Large intestine (tissue), 3 donors: ENCODE data around the gene CCNL2. TPM values are rescaled to one million over a fixed set of nuclear protein-coding genes. Genes with fewer than 3 reads are reported as not detected.

Experiments
- DNase-seq, 2 donors: peaks; one replicate each; pipeline versions ENCODE4 v3.0.0 to v3.0.0-alpha.2; 2013
- H3K27ac ChIP-seq: one replicate; pipeline ENCODE4 v1.5.1; 2013; ENCODE audit warnings: low read length
- H3K27me3 ChIP-seq: 2 replicates; pipeline ENCODE4 v1.6.1; 2013; ENCODE audit warnings: low read length; ENCODE audit not compliant: control insufficient read depth, insufficient read depth
- H3K36me3 ChIP-seq: 2 replicates; pipeline ENCODE4 v1.6.1; 2013; ENCODE audit warnings: low read length; ENCODE audit not compliant: control insufficient read depth, insufficient read depth
- H3K4me1 ChIP-seq: one replicate; pipeline ENCODE4 v1.6.1; 2013; ENCODE audit warnings: low read length; ENCODE audit not compliant: control insufficient read depth, insufficient read depth
- H3K4me3 ChIP-seq: one replicate; pipeline ENCODE4 v1.5.1; 2013; ENCODE audit warnings: low read length
- H3K9me3 ChIP-seq: one replicate; pipeline ENCODE4 v1.6.1; 2013; ENCODE audit warnings: mild to moderate bottlenecking, low read depth, low read length, moderate library complexity; ENCODE audit not compliant: control insufficient read depth
- WGBS: methylation state at CpG from one replicate; pipeline ENCODE4 v1.1.5; 2013; ENCODE audit warnings: low lambda C conversion rate; ENCODE audit not compliant: insufficient coverage; 5-methylcytosine and 5-hydroxymethylcytosine counted together
- polyA plus RNA-seq: library from polyadenylated mRNA; unstranded; fragments of 120-200 nt; gene quantifications from one replicate; pipeline ENCODE4 v1.2.1, GENCODE V29; 2013

The CCNL2 gene
- polyA plus RNA-seq, 1 donor, result 285 TPM

DNA sequence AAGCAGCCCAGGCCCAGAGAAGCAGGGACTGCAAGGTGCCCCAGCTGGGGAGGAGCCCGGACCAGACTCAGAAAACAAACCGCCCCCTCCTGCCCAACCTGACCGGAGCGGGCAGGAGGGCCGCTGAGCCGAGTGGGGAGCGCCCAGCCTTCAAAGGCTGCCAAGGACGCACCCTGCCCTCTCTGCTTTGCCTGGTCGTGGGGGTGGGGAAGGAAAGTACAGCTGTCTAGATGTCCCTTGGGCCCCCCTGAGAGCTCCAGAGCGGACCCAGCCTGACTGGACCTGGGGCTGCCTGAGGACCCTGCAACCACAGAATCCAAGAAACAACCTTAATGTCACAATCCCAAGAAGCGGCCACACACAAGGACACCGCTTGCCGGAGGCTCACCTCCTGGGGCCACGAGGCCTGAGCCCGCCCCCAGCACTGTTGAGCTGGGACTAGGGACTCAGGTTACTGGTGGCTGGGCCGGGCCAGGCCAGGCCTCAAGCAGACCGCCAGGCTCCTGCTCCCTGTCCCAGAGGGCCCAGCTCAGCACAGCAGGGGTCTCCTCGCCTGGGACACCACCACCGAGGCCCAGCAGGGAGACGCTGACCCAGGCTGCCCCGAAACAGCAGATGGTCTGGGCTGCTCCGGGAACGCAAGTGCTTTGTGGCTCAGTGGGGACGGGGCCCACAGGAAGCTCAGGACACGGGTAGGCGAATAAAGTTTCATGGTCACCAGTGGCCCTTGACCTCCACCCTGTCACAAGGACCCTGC, 51.3 kb downstream of the CCNL2 start:
- H3K4me3 ChIP-seq, result peak overlapping the region; percentile 43
- WGBS, result no CpG with 5 or more reads among the region's 26 CpGs
- peaks cover 52% of the 10 kb centered on the region for H3K4me1 ChIP-seq
- H3K9me3 ChIP-seq, result no peaks in the 10 kb centered on the region
- H3K27me3 ChIP-seq, result no peaks in the 10 kb centered on the region
- H3K27ac ChIP-seq, result peak overlapping the region; percentile 75
- DNase-seq, result peak; percentile 64 to 74
- peaks cover 8% of the 10 kb centered on the region for H3K36me3 ChIP-seq

- peak overlapping the region; percentile 43 for H3K4me3 ChIP-seq
Observed at GRCh38 chr1:1347026-1347595, 52.0 kb downstream of the CCNL2 start.

DNA sequence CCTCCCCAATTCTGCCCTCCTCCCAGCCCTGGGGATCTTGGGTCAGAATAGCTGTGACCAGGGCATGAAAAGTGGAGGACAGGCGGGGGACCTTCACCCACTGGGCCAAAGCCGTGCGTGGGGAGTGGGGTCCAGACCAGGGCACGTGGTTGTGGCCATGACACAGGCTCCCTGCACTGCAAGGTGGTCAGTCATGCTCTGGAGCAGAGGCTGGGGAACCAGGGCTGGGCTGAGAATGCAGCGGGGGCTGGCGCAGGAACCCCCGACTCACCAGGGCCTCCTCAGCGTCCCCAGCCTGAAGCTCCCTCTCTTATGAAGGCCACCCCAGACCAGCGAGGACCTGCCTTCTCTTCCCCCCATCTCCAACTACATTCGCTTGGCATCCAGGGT, 52.6 kb downstream of the CCNL2 start:
- H3K9me3 ChIP-seq, result no peaks in the 10 kb centered on the region
- H3K27ac ChIP-seq, result no peak overlapping the region
- no CpG with 5 or more reads among the region's 10 CpGs for WGBS
- H3K4me1 ChIP-seq, result peaks cover 39% of the 10 kb centered on the region
- H3K36me3 ChIP-seq, result peaks cover 8% of the 10 kb centered on the region
- H3K27me3 ChIP-seq, result no peaks in the 10 kb centered on the region
- no peak overlapping the region for H3K4me3 ChIP-seq
- no peak for DNase-seq

More at GRCh38 chr1:1347026-1347595, 52.0 kb downstream of the CCNL2 start:
- DNase-seq, result no peak
- H3K27me3 ChIP-seq, result no peaks in the 10 kb centered on the region
- H3K27ac ChIP-seq, result peak overlapping the region; percentile 75
- H3K9me3 ChIP-seq, result no peaks in the 10 kb centered on the region
- H3K4me1 ChIP-seq, result peaks cover 45% of the 10 kb centered on the region
- WGBS, result no CpG with 5 or more reads among the region's 10 CpGs
- H3K36me3 ChIP-seq, result peaks cover 4% of the 10 kb centered on the region

DNA sequence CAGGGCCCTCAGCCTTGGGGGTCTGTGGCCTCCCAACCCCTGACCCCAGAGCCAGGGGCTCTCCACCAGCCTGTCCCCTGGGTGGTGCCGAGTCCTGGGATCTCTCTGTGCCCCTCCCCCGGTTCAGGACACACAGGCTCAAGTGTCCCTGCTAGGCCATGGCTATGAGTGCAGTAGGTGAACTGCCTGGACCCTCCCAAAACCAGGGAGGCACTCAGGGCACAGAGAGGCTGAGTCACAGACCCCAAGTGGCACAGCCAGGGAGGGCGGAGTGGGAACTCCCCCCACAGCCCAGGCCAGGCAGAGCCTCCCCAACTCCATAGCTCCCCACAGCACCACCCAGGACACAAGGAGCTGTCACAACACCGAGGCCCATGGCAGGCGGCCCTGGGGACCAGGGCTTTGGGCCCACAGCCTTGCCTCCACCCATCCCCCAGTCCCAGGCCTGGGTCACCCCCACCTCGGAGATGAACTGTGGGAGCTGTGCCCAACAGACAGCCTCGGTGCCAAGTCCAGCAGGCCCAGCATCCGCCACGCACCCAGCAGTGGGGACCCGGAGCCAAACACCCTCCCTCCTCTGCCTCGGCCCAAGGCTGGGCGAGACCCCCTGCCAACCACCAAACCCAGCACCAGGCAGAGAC, 53.2 kb downstream of the CCNL2 start:
- WGBS, result no CpG with 5 or more reads among the region's 12 CpGs
- Histone ChIP-seq H3K36me3 (peaks cover 13% of the 10 kb centered on the region), H3K9me3 (no peaks in the 10 kb centered on the region), H3K27me3 (no peaks in the 10 kb centered on the region), H3K4me1 (peaks cover 37% of the 10 kb centered on the region), H3K4me3 (no peak overlapping the region), H3K27ac (no peak overlapping the region)
- no peak for DNase-seq

GRCh38 chr1:1345384-1345783, 53.8 kb downstream of the CCNL2 start:
- no CpG with 5 or more reads among the region's 16 CpGs for WGBS
- Histone ChIP-seq H3K36me3 (peaks cover 19% of the 10 kb centered on the region), H3K27ac (no peak overlapping the region), H3K27me3 (no peaks in the 10 kb centered on the region), H3K9me3 (no peaks in the 10 kb centered on the region), H3K4me3 (no peak overlapping the region), H3K4me1 (peaks cover 37% of the 10 kb centered on the region)
- DNase-seq, result no peak

- H3K4me1 ChIP-seq, result peaks cover 37% of the 10 kb centered on the region
Observed at GRCh38 chr1:1344655-1345361, 54.3 kb downstream of the CCNL2 start.

DNA sequence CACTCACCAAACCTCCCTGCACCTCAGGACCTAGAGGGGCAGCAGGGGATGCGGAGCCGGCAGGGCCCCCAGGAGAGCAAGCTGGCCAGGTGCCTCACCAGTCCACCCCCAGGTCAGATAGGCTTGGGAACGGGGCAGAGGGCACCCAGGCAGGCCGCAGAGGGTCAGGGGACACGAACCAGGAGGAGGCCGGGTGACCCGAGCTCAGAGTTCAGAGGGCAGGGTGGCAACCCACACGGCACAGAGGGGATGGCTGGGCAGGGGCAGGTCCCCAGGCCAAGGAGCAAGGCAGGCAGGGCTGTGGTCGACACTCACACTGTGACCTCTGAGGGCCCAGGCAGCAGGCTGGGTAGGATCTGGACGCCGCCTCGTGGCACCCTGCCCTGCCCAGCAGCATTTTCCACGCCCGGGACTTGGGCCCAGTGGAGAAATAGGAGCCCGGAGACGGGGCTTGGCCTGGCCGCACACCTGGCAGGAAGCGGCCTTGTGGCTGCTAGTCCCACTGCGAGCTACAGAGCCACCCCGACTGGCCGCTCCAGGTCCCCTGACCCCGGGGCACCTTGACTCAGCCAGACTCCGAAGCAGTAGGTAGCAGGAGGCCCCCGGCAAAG, 55.2 kb downstream of the CCNL2 start:
- no peak for DNase-seq
- Histone ChIP-seq H3K27ac (no peak overlapping the region), H3K36me3 (peaks cover 28% of the 10 kb centered on the region), H3K4me3 (no peak overlapping the region), H3K27me3 (no peaks in the 10 kb centered on the region), H3K9me3 (no peaks in the 10 kb centered on the region), H3K4me1 (peaks cover 37% of the 10 kb centered on the region)
- no CpG with 5 or more reads among the region's 24 CpGs for WGBS

More at GRCh38 chr1:1344655-1345361, 54.3 kb downstream of the CCNL2 start:
- DNase-seq, result no peak
- Histone ChIP-seq H3K4me3 (no peak overlapping the region), H3K27ac (no peak overlapping the region), H3K9me3 (no peaks in the 10 kb centered on the region), H3K36me3 (peaks cover 24% of the 10 kb centered on the region), H3K27me3 (no peaks in the 10 kb centered on the region)
- WGBS, result no CpG with 5 or more reads among the region's 15 CpGs

DNA sequence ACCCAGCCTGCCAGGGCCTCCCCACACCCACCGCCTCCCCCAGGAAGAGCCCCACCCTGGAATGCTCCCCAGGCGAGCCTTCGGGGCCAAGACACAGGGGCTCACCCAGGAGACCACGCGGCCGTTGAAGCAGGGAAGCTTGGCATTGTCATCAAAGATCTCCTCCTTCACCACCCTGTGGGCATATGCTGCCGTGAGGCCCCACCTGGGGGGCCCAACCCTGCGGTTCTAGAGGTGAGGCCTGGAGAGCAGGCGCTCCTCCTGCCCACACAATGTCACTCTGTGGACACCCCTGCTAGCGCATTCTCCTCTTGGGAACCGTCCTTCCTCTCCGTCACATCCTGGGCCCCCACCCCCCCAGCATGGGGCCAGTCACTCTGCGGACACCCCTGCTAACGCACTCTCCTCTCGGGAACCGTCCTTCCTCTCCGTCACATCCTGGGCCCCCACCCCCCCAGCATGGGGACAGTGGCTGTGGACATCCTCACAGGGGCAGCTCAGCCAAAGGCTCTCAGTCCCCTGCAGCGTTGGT, 56.5 kb downstream of the CCNL2 start:
- no CpG with 5 or more reads among the region's 18 CpGs for WGBS
- Histone ChIP-seq H3K36me3 (peaks cover 38% of the 10 kb centered on the region), H3K4me1 (peaks cover 32% of the 10 kb centered on the region)

DNA sequence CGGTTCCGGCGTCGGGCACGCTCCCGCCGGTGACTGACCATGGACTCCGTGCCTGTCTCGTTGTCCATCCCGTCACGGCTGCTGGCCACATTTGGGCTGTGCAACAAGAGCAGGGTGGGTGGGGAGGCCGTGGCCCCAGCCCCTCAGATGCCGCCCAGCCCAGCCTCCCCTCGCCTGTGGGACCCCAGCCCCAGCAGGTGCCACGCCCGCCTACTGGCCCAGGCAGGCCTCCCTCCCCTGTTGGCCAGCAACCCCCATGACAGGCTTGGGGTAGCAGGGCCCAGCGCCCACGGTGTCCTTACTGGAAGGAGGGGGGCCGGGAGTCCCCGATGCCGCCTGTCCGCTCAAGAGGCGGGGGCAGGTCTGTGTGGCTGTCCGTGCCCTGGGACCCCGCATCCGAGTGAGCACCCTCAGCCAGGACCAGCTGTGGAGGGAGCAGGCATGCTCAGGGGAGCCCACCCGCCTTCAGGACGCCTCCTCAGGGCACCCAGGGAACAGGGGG, 57.0 kb downstream of the CCNL2 start:
- WGBS, result no CpG with 5 or more reads among the region's 28 CpGs
- Histone ChIP-seq H3K27ac (no peak overlapping the region), H3K36me3 (peaks cover 43% of the 10 kb centered on the region), H3K4me3 (no peak overlapping the region), H3K9me3 (peaks cover 4% of the 10 kb centered on the region), H3K27me3 (no peaks in the 10 kb centered on the region), H3K4me1 (peaks cover 29% of the 10 kb centered on the region)
- DNase-seq, result no peak

More for the DNA sequence above, 56.5 kb downstream of the CCNL2 start:
- H3K27me3 ChIP-seq, result no peaks in the 10 kb centered on the region
- DNase-seq, result no peak
- peaks cover 4% of the 10 kb centered on the region for H3K9me3 ChIP-seq
- no peak overlapping the region for H3K4me3 ChIP-seq
- H3K27ac ChIP-seq, result no peak overlapping the region
